IPS-NIHi11 (cell line): Measurements from ENCODE around the gene OPCML.
A peak's percentile ranks its signal among the peaks of the same experiment; 100 is the strongest.

ENCODE experiments used
- DNase-seq: peaks from one replicate; pipeline ENCODE4 v3.0.0; 2012; ENCODE audit warnings: mixed read lengths, low spot score

OPCML gene

GRCh38 chr11:133408936-133409335 is 123.4 kb downstream of the OPCML start:
- no peak for DNase-seq

DNA sequence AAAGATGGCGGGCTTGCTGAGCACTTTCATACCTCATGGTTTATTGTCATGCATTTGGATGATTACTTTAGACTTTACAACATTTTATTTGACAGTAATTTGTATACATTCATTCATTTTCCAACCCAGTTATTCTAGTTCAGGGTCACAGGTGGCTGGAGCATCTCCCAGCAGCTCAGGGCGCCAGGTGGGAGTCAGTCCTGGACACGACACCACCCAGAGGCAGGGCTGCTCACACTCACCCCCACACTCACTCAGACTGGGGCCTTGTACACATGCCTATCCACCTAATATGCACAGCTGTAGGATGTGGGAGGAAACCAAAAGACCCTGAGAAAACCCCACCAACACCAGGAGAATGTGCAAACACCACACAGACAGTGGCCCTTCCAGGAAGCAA is 123.9 kb downstream of the OPCML start:
- DNase-seq: no peak

DNA sequence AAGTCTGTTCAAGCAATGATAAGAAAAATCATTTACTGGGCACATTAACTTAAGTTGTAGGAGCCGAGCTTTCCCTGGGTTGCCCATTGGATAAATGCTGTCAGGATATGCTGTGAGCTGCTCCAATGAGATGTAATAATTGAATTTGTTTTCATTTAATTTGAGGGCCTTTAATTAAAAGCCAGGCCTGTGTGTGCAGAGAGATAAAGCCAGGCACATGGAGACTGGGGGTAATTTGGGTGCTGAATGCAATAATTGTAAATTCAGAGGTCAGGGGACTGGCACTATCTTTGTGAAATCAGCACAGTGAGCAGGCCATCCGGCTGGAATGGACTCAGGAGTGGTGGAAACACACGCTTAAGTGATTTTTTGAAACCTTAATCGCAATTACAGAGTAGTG is 125.8 kb downstream of the OPCML start:
- DNase-seq: no peak

DNA sequence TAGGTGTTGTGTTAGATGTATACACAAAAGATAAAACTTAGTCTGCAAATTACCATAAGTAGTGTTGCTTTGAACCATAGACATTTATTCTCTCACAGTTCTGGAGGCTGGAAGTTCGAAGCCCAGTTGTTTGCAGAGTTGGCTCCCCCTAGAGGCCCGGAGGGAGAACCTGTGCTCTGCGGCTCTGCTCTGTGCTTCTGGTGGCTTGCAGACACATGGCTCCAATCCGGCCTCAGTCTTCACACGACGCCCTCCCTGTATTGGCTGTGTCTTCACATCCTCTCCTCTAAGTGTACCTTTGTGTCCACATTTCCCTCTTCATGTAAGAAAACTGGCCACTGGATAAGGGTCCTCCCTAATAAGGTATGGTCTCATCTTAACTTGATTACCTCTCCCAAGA is 128.4 kb downstream of the OPCML start:
- DNase-seq: peak; percentile 23

DNA sequence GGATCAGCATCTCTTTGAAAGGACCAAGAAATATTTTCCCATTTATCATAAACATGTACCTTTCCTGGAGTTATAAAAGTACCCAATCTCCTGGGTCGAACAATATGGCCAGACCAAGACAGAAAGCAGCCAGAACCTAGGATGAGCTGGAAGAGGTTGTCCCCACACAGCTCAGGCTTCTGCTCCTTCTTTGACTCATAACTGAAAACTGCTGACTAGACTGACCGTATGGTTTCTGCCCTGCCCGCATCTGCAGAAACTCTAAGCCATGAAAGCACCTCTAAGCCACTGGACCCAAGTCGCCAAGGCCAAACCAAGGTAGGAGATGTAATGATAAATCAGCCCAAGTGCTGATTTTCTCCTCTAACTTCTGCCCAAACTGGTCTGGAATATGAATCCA is 129.8 kb downstream of the OPCML start:
- DNase-seq: no peak

GRCh38 chr11:133399855-133400625 is 132.3 kb downstream of the OPCML start:
- DNase-seq: no peak

GRCh38 chr11:133399294-133399693 is 133.0 kb downstream of the OPCML start:
- DNase-seq: no peak

- no peak for DNase-seq
These were observed 141.5 kb downstream of the OPCML start for GRCh38 chr11:133390803-133391202.

GRCh38 chr11:133388975-133389568 is 143.2 kb downstream of the OPCML start:
- DNase-seq: no peak

GRCh38 chr11:133388260-133388659 is 144.0 kb downstream of the OPCML start:
- DNase-seq: no peak

- DNase-seq: no peak
These were observed 145.4 kb downstream of the OPCML start for GRCh38 chr11:133386852-133387251.

DNA sequence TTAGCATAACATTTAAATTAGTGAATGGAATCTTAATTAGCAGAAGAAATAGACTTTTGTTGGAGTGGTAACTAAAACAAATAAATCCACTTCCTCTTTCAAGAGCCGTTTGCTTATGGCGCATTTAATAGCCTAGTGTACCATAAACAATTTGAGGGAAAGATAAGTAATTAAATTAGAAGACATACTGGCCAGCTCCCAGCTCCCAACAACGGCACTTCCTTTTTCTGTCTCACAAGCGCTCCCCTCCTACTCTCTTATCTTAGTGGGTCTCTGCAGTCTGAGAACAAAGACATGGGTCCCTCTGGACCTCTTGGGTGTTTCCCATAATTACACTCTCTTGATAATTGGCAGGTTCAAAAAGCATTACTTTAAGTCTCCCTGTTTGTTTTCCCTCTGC is 146.0 kb downstream of the OPCML start:
- no peak for DNase-seq

GRCh38 chr11:133385781-133386180 is 146.5 kb downstream of the OPCML start:
- no peak for DNase-seq

DNA sequence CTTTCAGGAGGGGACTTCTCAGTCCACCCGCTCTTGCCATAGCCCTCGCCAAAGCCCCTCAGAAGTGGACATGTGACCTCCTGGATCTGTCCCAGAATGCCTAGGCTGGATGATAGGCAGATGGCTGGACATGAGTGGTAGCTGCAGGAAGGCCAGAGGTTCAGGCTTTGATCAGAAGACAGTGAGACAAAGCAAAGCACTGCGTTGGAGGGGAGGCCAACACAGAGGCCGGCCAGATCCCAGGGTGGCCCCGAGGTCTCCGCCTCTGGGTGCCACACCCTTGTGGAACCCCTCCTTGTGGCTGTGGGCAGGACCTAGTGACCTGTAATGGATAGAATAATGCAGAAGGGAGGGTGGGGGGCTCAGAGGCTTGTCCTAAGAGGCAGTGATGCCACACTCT is 147.6 kb downstream of the OPCML start:
- no peak for DNase-seq

- DNase-seq: no peak
These were observed 148.6 kb downstream of the OPCML start for GRCh38 chr11:133383689-133384088.

GRCh38 chr11:133383201-133383600 is 149.1 kb downstream of the OPCML start:
- no peak for DNase-seq

GRCh38 chr11:133382131-133382812 is 150.0 kb downstream of the OPCML start:
- no peak for DNase-seq

- no peak for DNase-seq
These were observed 150.6 kb downstream of the OPCML start for GRCh38 chr11:133381761-133382130.

DNA sequence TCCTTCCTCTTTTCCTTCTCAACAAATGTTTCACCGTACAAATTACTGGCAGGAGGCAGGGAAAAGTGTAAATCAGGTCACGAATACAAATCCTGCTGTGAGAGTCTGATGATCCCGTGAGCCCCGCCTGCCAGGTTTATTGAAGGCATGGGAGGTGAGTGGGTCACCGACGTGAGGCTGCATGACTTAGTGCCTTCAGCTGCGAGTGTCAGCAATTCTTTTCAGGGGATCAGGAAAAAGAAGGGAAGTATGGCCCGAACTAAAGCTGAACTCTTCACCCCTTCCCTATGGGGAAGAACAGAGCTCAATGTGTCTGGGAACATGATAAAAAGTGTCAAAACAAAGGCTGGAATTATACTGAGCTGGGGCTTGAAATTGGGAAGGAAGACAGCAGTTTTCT is 166.2 kb downstream of the OPCML start:
- no peak for DNase-seq

GRCh38 chr11:133362916-133363315 is 169.4 kb downstream of the OPCML start:
- no peak for DNase-seq

GRCh38 chr11:133362156-133362555 is 170.1 kb downstream of the OPCML start:
- DNase-seq: no peak

- DNase-seq: no peak
These were observed 170.7 kb downstream of the OPCML start for GRCh38 chr11:133361689-133361994.

DNA sequence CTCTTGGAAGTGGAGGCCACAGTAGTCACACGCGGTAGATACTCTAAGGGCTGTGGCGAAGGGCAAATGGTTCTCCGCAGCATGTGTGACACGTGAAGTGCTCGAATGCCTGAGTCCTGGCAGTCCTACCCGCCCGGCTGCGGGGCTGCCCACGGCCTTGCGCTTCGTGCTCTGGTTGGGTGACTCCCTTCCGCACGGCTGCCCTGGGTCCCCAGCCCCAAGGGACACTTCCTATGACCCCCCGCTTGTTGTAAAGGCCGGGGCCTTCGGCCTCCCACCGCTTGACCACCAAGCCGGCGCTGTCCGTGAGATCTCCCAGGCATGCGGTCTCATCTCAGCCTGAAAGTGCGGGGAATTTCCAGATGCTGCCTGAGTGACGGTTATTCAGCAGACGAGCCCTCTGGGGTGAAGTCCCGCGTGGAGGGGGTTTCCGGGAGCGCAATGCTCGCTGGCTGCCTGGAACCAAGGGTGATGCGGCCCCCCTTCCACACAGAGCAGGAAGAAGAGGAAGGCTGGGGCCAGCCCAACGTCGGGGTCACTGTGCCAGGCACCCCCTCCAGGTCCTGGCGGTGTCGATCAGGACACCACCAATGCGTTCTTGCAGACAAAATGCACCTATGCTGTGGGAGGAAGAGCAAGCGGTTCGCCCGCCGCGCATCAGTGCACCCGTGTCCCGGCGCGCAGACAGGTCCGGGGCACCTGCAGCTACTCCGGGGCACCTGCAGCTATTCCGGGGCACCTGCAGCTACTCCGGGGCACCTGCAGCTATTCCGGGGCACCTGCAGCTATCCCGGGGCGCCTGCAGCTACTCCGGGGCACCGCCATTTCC is 171.2 kb downstream of the OPCML start:
- DNase-seq: no peak
